Measurements from ENCODE around the gene MRAP.

The MRAP gene

DNA sequence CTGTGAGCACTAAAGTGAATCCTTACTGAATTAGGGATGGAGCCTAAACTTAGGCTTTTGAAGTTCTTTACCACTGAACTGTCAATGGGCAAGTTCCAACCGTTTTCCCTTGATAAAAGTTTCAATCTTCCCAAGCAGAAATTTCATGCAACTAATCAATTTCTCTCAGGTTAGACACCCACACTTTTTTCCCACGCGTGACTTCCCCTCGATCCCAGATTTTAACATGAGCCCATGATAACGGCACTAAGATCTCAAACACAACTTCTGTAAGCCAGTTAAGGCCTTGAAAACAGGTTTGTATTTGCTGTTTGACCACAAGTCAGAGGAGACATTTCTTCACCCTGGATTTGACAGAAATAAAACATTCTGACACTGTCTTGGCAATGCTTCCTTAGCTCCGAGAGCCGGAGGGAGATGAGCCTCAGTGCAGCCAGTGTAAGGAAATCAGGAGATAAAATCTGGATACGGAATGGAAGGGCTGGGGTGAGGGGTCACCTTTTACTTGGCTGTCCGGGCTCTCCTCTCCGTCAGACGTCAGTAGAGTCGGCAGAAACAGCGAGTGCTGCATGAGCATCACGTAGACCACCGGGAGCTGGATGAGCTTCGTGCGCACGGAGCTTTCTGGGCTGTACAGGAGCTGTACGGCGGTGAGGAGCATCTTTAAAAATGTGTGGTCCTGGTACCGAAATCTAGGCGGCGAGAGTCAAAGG is 39.7 kb downstream of the MRAP start:
- Mint-ChIP-seq H3K9me3 (no peaks in the 10 kb centered on the region), H3K4me1 (no peaks in the 10 kb centered on the region), H3K4me3 (no peak overlapping the region), H3K27me3 (no peaks in the 10 kb centered on the region), H3K36me3 (peaks cover 57% of the 10 kb centered on the region), H3K27ac (no peak overlapping the region)
- no peak for DNase-seq
- CTCF ChIA-PET = no interaction called here

DNA sequence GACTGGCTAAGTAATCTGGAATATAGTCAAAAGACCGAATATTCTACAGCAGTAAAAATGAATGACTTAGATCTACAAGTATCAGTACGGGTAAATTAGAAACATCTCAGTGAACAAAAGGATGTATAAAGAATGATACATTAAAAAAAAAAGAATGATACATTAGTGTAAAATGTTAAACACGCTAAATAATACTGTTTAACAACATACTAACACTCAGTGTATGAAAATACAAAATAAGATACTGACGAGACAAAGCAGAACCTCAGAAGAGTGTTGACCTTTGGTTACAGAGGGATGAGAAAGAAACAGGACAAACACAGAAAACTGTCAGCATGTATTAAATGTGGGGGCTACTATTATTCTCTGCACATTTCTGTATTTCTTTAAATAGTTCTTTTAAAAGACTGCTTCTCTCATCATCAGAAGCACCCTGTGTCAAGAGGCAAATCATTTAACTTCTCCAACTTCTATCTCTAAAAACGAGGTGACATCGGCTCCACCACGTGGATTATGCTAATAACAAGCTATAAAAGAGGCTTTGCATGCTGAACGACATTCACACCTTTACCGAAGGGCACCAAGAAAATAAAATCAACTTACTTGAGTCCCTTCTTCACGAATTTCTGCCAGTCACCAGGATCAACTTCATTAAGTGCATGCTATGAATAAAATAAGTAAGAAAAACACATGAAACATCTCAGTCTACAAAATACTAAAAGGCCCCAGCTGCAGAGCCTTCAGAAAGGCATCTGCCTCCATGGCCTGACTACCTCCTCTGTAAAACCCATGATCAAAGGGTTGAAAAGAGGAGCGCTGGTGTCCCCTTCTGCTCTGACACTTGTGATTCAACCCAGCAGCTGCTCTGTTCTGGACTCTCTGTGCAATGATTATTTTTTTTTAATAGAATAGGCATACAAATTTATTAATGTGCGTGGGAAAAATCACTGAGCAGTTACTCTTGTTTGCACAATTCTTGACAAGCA is 42.5 kb downstream of the MRAP start:
- H3K4me3 Mint-ChIP-seq = no peak overlapping the region
- H3K4me1 Mint-ChIP-seq = no peaks in the 10 kb centered on the region
- peaks cover 59% of the 10 kb centered on the region for H3K36me3 Mint-ChIP-seq
- H3K27me3 Mint-ChIP-seq = no peaks in the 10 kb centered on the region
- no peak overlapping the region for H3K27ac Mint-ChIP-seq
- DNase-seq = no peak
- H3K9me3 Mint-ChIP-seq = peaks cover 13% of the 10 kb centered on the region
- CTCF ChIA-PET = no interaction called here

DNA sequence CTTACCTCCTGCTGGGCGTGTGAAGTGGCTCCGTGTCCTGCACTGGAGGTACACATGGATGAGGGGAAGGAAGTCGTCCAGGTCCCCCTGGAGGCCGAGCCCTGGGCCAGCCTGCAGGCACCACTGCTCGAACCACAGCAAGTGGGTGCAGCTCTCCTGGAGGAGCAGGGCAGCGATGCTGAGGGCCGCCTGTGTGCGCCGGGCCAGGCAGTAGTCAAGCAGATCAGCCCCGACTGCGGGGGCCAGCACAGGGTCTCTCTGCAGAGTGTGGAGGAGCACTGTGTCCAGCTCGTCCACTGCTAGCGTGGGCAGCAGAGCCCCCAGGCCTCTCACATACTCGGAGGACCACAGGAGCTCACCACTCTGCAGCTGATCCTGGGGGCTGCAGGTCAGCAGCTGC is 48.3 kb downstream of the MRAP start:
- no peak for DNase-seq
- Mint-ChIP-seq H3K9me3 (peaks cover 13% of the 10 kb centered on the region), H3K27me3 (no peaks in the 10 kb centered on the region), H3K4me3 (no peak overlapping the region), H3K4me1 (peaks cover 6% of the 10 kb centered on the region), H3K27ac (no peak overlapping the region), H3K36me3 (peaks cover 72% of the 10 kb centered on the region)
- CTCF ChIA-PET = no interaction called here

DNA sequence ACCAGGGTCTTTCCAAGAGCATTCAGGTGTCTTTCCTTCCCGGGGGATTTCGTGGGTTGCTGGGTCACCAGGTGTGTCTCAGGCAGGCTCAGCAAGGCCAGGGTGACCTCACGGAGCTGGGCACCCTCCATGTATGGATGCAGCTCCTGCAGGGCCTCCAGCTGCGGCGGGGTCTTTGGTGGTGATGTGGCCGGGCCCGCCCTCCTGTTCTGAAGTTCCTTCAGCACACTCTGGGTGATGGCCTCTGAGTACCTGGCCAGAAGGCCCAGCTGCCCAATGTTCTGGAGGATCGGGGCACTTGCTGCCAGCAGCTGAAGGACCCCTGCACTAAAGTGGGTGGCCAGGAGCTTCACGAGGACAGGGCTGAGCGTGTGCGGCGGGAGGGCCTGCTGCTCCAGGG is 48.7 kb downstream of the MRAP start:
- H3K36me3 Mint-ChIP-seq = peaks cover 76% of the 10 kb centered on the region
- DNase-seq = no peak
- CTCF ChIA-PET = no interaction called here

DNA sequence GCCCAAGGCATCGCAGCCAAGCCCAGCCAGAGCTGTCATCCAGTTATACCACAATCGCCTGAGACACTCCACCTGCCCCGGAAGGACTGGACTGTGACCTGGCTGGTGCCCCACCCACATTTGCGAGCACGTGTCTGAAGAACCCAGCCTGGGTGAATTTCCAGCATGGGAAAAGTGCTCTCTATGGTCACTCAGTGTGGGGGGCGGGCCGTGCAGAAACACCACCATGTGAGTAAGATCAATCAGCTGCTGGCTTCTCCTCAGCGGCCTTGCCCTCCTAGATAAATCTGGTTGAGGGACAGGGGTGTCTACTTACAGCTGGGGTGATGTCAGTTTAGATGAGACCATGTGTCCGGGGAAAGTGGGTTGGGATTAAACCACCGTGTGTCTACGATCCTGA is 49.3 kb downstream of the MRAP start:
- no peak for DNase-seq
- H3K36me3 Mint-ChIP-seq = peaks cover 77% of the 10 kb centered on the region
- H3K4me1 Mint-ChIP-seq = peaks cover 6% of the 10 kb centered on the region
- H3K27me3 Mint-ChIP-seq = no peaks in the 10 kb centered on the region
- H3K4me3 Mint-ChIP-seq = no peak overlapping the region
- H3K9me3 Mint-ChIP-seq = peaks cover 13% of the 10 kb centered on the region
- H3K27ac Mint-ChIP-seq = no peak overlapping the region
- CTCF ChIA-PET = interaction anchor here (0.8 to 0.9 kb wide), 2 partner anchors 11 to 36 kb away, joined by 3 read pairs; no protein-coding TSS in a partner anchor

More for the DNA sequence above, 48.7 kb downstream of the MRAP start:
- Mint-ChIP-seq H3K27me3 (no peaks in the 10 kb centered on the region), H3K4me1 (peaks cover 6% of the 10 kb centered on the region), H3K9me3 (peaks cover 13% of the 10 kb centered on the region), H3K27ac (no peak overlapping the region), H3K4me3 (no peak overlapping the region)

DNA sequence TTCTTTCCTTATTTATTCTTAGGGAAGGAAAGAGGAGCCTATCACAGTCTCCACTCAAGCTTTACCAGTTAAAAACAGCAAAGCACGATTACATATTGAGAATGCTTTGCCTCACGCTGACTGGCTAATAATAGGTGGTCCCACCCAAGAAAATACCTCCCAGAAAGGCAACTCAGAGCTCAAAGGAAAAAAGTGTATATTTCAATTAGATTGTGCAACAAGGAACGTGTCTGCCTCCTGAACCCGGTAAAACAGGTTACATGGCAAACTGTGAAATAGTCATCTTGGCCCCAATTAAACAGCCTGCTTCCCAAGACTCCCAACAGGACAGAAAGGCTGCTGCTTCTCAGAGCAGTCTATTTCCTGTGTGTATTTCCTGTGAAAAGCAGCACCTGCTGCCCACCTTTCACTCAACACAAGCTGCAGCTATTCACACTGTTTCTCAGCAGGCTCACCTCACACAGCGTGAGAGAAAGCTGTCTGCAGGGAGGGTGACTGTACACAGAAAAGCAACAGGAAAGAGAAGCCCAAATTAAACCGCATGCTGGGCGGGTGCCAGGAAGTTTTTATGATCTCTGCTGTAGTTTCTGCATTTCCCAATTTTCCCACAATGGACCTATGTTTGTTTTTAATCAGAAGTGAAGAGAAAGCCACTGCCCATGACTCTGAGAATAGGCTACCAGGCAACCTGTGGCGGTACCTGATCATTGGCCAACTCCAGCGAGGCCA is 50.1 kb downstream of the MRAP start:
- peaks cover 10% of the 10 kb centered on the region for H3K9me3 Mint-ChIP-seq
- no peak overlapping the region for H3K27ac Mint-ChIP-seq
- peaks cover 74% of the 10 kb centered on the region for H3K36me3 Mint-ChIP-seq
- no peak overlapping the region for H3K4me3 Mint-ChIP-seq
- H3K4me1 Mint-ChIP-seq = peaks cover 6% of the 10 kb centered on the region
- CTCF ChIA-PET = interaction anchor here (0.8 to 0.9 kb wide), 2 partner anchors 10 to 36 kb away, joined by 3 read pairs; no protein-coding TSS in a partner anchor
- no peak for DNase-seq
- H3K27me3 Mint-ChIP-seq = no peaks in the 10 kb centered on the region

DNA sequence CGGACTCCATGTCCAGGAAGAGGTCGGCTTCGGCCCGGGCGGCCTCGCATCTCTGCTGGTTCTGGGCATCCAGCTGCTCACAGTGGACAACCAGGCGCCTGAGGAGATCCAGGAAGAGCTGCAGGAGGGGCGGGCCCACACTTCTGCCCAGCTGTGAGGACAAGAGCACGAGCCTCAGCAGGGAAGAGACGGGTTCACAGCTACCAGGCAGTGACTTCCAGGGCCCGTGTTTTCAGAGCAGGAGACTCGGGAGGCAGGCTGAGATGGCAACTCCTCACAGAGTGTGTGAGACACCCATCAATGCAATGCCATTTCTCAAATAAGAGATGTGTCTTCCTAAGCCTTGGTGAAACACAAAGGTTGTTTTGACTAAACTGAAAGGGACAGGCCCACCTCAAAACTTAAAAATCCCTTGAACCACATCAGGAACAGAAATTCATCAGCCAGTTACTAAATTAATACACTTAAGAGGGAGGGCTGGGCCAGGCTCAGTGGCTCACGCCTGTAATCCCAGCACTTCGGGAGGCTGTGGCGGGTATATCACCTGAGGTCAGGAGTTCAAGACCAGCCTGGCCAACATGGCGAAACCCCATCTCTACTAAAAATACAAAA is 50.8 kb downstream of the MRAP start:
- peaks cover 6% of the 10 kb centered on the region for H3K9me3 Mint-ChIP-seq
- H3K27me3 Mint-ChIP-seq = no peaks in the 10 kb centered on the region
- no peak overlapping the region for H3K27ac Mint-ChIP-seq
- peaks cover 69% of the 10 kb centered on the region for H3K36me3 Mint-ChIP-seq
- no peak overlapping the region for H3K4me3 Mint-ChIP-seq
- peaks cover 6% of the 10 kb centered on the region for H3K4me1 Mint-ChIP-seq
- CTCF ChIA-PET = no interaction called here
- DNase-seq = no peak

DNA sequence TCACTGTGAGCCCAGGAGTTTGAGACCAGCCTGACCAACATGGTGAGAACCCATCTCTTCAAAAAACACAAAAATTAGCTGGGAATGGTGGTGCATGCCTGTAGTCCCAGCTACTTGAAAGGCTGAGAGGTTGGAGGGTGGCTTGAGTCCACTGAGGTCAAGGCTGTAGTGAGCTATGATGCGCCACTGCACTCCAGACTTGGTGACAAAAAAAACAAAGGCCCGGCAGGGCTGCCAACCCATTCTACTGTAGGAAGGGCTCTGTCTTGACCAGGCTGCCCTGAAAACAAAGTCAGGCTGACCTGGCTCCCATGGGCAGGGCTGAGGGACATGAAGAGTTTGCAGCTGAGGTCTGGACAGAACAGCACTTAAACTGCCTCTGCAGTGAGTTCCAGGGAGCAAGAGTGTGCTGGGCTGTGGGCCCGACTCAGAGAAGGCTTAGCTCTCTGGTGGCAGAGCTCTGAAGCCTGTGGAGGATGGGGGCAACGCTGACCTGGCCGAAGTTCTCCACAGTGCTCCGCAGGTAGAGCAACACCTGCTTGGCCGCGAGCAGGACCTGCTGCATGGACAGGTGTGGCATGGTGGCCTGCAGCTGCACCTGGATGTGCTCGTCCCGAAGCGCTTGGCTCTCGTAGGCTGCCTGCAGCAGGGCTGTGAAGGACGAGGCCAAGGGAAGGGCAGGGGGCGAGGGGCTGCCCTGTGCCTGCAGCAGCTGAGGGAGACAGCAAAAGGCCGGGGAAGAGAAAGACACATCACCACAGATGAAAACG is 51.7 kb downstream of the MRAP start:
- CTCF ChIA-PET = no interaction called here
- no peak overlapping the region for H3K4me3 Mint-ChIP-seq
- no peak overlapping the region for H3K27ac Mint-ChIP-seq
- H3K4me1 Mint-ChIP-seq = peaks cover 6% of the 10 kb centered on the region
- H3K9me3 Mint-ChIP-seq = no peaks in the 10 kb centered on the region
- no peak for DNase-seq
- H3K27me3 Mint-ChIP-seq = no peaks in the 10 kb centered on the region
- H3K36me3 Mint-ChIP-seq = peaks cover 69% of the 10 kb centered on the region

DNA sequence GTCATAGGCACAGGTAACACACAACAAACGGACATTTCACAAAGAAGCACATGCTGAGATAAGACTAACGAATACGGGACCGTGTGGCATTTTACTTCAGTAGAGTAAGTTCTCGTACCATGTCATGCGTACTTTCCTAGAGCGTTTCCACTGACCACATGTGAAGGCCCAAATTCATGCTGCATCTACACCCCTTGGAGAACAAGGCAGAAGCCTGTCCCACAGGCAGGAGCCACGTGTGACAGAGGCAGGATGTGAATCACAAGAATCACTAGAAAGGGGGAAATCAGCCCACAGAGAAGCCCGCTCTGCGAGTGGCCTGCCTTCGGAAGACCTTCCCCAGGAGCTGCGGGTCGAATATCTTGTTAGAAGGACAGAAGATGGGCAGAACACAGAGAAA is 52.3 kb downstream of the MRAP start:
- Mint-ChIP-seq H3K36me3 (peaks cover 68% of the 10 kb centered on the region), H3K9me3 (no peaks in the 10 kb centered on the region), H3K27me3 (no peaks in the 10 kb centered on the region), H3K4me1 (peaks cover 6% of the 10 kb centered on the region), H3K4me3 (no peak overlapping the region), H3K27ac (no peak overlapping the region)
- no peak for DNase-seq
- CTCF ChIA-PET = no interaction called here

DNA sequence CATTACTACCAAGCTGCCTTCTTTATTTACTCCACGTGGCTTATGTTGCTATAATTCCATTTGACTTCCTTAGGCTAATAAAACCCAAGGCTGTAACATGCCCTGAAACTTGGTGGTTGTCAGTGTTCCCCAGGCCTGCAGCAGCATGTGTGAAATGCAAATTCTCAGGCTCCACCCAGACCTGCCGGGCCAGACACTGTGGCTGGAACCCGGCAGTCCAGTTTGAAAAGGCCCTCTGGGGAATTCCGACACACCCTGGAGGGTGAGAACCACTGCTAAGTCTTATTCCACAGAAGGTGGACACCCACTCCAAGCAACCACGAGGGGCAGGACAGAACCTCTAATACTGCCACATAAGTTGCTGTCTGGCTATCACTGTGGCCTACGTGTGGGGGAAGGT is 52.8 kb downstream of the MRAP start:
- DNase-seq = no peak
- no peaks in the 10 kb centered on the region for H3K27me3 Mint-ChIP-seq
- CTCF ChIA-PET = no interaction called here
- H3K9me3 Mint-ChIP-seq = no peaks in the 10 kb centered on the region
- peaks cover 6% of the 10 kb centered on the region for H3K4me1 Mint-ChIP-seq
- peaks cover 68% of the 10 kb centered on the region for H3K36me3 Mint-ChIP-seq
- no peak overlapping the region for H3K4me3 Mint-ChIP-seq
- no peak overlapping the region for H3K27ac Mint-ChIP-seq

DNA sequence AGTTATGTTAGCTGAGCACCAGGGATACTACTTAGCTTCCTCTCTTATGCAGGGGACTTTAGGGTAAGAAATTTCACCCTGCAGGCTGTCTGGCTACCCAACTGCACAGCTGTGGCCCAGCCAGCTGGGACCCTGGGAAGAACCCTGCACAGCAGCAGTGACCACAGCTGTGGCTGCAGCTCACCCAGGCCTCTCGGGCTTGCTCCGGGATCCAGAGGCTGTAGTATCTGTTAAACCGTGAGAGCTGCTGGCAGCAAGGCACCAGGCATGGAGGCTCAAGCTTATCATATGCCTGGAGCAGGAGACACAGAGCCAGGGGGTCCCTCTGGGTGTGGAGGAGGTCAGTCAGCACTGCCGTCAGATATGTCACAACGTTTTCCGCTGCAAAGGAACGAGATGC is 53.9 kb downstream of the MRAP start:
- DNase-seq = no peak
- H3K27ac Mint-ChIP-seq = no peak overlapping the region
- CTCF ChIA-PET = no interaction called here

DNA sequence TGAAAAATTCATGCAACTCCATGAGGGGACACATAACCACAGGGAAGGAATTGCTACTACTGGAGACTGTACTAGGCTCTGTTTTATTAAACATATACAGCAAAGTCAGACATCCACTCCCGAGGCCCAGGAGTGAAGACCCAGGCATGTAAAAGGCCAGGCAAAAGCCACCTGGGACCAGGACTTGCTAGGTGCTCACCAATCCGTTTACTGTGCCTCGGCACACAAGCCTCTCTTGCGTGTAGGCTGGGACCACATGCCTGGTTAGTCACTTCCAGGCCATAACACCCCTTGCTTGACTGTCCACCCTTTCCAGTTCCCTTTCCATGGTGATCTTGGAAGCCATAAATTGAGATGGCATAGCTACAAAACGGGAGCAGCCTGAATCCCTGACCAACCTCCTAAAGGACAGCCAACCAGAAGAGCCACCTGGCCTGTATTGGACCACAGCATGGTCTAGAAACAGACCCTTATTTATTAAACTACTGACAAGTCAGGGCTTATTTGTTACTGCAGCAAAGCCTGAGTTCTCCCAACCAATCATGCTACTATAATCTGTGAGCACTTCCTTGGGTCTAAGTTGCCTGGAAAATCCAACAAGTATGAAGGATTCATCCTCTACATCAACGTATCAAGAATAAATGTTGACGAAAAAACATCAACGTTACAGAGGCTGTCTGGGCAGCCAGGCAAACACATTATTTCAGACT is 54.5 kb downstream of the MRAP start:
- Mint-ChIP-seq H3K27ac (no peak overlapping the region), H3K4me3 (no peak overlapping the region), H3K36me3 (peaks cover 61% of the 10 kb centered on the region), H3K4me1 (peaks cover 6% of the 10 kb centered on the region), H3K27me3 (no peaks in the 10 kb centered on the region), H3K9me3 (no peaks in the 10 kb centered on the region)
- no peak for DNase-seq
- CTCF ChIA-PET = no interaction called here

More for the DNA sequence above, 53.9 kb downstream of the MRAP start:
- peaks cover 6% of the 10 kb centered on the region for H3K4me1 Mint-ChIP-seq
- H3K9me3 Mint-ChIP-seq = no peaks in the 10 kb centered on the region
- no peak overlapping the region for H3K4me3 Mint-ChIP-seq
- no peaks in the 10 kb centered on the region for H3K27me3 Mint-ChIP-seq
- H3K36me3 Mint-ChIP-seq = peaks cover 66% of the 10 kb centered on the region

DNA sequence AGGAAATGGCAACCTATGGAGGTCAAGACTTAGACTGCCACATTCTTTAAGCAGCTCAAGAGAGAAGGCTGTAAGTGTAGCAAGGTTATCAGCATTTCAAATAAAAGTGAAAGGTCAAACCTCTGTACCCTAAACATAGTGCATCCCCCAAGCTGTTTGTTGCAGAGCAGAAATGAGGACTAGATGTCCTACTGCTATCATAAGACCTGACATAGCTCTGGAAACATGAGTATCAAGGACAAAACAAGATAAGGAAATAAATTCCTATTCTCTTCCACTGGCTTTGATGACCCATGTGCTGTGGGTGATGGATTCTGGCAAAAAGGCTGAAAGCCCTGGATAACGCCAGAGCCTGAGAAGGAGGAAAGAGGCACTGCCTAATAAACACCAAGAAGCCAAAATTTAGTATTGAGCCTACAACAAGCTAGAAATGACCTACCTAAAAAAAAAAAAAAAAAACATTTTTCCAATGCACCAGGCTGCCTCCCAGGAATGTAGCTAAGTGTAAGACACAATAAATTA is 58.3 kb downstream of the MRAP start:
- CTCF ChIA-PET = no interaction called here
- no peak overlapping the region for H3K4me3 Mint-ChIP-seq
- peaks cover 62% of the 10 kb centered on the region for H3K36me3 Mint-ChIP-seq
- H3K9me3 Mint-ChIP-seq = no peaks in the 10 kb centered on the region
- no peaks in the 10 kb centered on the region for H3K27me3 Mint-ChIP-seq
- DNase-seq = no peak
- H3K4me1 Mint-ChIP-seq = no peaks in the 10 kb centered on the region
- H3K27ac Mint-ChIP-seq = no peak overlapping the region

All from activated naive CD4-positive, alpha-beta T cell treated with anti-CD3 and anti-CD28 coated beads, Interleukin-2, amount 10 ng/mL, durations not matched to agents 7 days and 5 days (primary cell).